Endothelial cell of umbilical vein (primary cell): Measurements from ENCODE around the gene GSE1. TPM values are rescaled to one million over a fixed set of nuclear protein-coding genes. Genes with fewer than 3 reads are reported as not detected.

Source experiments
- BruUV-seq: library from RNA; stranded (reverse); fragments of 400-500 nt; replicated peaks from 2 replicates; lab custom pipeline; 2021; lab: Mats Ljungman, UMichigan
- CTCF ChIA-PET: fragments of 300-600, 350-600 bp; sonication (Branson Sonifier 250); formaldehyde crosslinking; loops from one replicate; lab custom pipeline; 2021; ENCODE audit warnings: antibody characterized with exemption, inconsistent platforms; lab: Charles Lee
- POLR2A ChIA-PET: fragments of 300-600, 350-600 bp; sonication (Branson Sonifier 250); formaldehyde crosslinking; loops from one replicate; lab custom pipeline; 2021; ENCODE audit warnings: antibody characterized with exemption, inconsistent platforms; lab: Charles Lee
- DNase-seq: peaks from one replicate; pipeline ENCODE4 v3.0.0-alpha.2; 2011; ENCODE audit warnings: low read depth, low spot score
- FAIRE-seq: peaks from 2 replicates; lab custom pipeline; 2011; peaks lifted over from hg19 to GRCh38; lab: Jason Lieb, UNC
- H2AFZ ChIP-seq: 2 replicates; pipeline ENCODE4 v1.6.0; 2012; ENCODE audit warnings: low read depth, low read length, control low read depth, inconsistent platforms
- H3K27ac ChIP-seq: 2 replicates; pipeline ENCODE4 v1.5.1; 2011; ENCODE audit warnings: low read depth, mild to moderate bottlenecking, control low read depth, low read length, moderate library complexity; ENCODE audit not compliant: insufficient read depth
- H3K27me3 ChIP-seq, 2 experiments: 2 replicates each; pipeline versions ENCODE4 v1.6.0 to v1.6.1; 2011; ENCODE audit warnings: low read length in 2 of 2, mixed read lengths in 1 of 2; ENCODE audit not compliant: control insufficient read depth in 2 of 2, insufficient read depth in 2 of 2
- H3K36me3 ChIP-seq, 2 experiments: 2 replicates in 1 of 2; 3 replicates in 1 of 2; pipeline ENCODE4 v1.5.1; 2011; ENCODE audit warnings: low read length in 2 of 2, mild to moderate bottlenecking in 1 of 2, moderate library complexity in 1 of 2; ENCODE audit not compliant: control insufficient read depth in 2 of 2, insufficient read depth in 2 of 2; ENCODE audit errors: extremely low read depth in 1 of 2
- H3K4me1 ChIP-seq: 3 replicates; pipeline ENCODE4 v1.5.1; 2011; ENCODE audit warnings: mild to moderate bottlenecking, low read length; ENCODE audit not compliant: control insufficient read depth, insufficient read depth; ENCODE audit errors: extremely low read depth
- H3K4me2 ChIP-seq: 2 replicates; pipeline ENCODE4 v1.6.1; 2011; ENCODE audit warnings: low read length, control low read depth, mixed read lengths; ENCODE audit not compliant: insufficient read depth
- H3K4me3 ChIP-seq, 3 experiments: fragments of 200-600 bp in 1 of 3; sonication (generic), shearing (Covaris generic) in 1 of 3; replicated peaks in 1 of 3; 2 replicates each; pipeline ENCODE4 v1.5.1; 2011 to 2016; ENCODE audit warnings: control low read depth in 3 of 3, low read length in 3 of 3, mild to moderate bottlenecking in 2 of 3, inconsistent platforms in 1 of 3, low read depth in 1 of 3, moderate library complexity in 1 of 3; ENCODE audit not compliant: insufficient read depth in 1 of 3
- H3K79me2 ChIP-seq: 2 replicates; pipeline ENCODE4 v1.6.0; 2012; ENCODE audit warnings: low read length, inconsistent platforms; ENCODE audit not compliant: control insufficient read depth, insufficient read depth
- H3K9ac ChIP-seq: replicated peaks from 2 replicates; pipeline ENCODE3; 2011; ENCODE audit warnings: low read length, control low read depth; ENCODE audit not compliant: insufficient read depth; ENCODE audit errors: extremely low read depth
- H3K9me1 ChIP-seq: replicated peaks from 3 replicates; pipeline ENCODE4 v1.6.0; 2011; ENCODE audit warnings: mild to moderate bottlenecking, low read length; ENCODE audit not compliant: control insufficient read depth, insufficient read depth; ENCODE audit errors: extremely low read depth
- H3K9me3 ChIP-seq: replicated peaks from 2 replicates; pipeline ENCODE4 v1.5.1; 2012; ENCODE audit warnings: low read length, inconsistent platforms; ENCODE audit not compliant: control insufficient read depth, insufficient read depth
- H4K20me1 ChIP-seq: replicated peaks from 2 replicates; pipeline ENCODE3; 2011; ENCODE audit warnings: mild to moderate bottlenecking, low read length; ENCODE audit not compliant: control insufficient read depth, insufficient read depth; ENCODE audit errors: extremely low read depth
- EZH2 ChIP-seq: IDR thresholded peaks from 2 replicates; pipeline ENCODE4 v1.6.1; 2012; ENCODE audit warnings: borderline replicate concordance, low read depth, mild to moderate bottlenecking, moderate library complexity, low read length, inconsistent platforms; ENCODE audit not compliant: severe bottlenecking
- FOS ChIP-seq: IDR thresholded peaks from 2 replicates; pipeline ENCODE4 v1.6.1; 2011; ENCODE audit warnings: mild to moderate bottlenecking, low read length, moderate library complexity, borderline replicate concordance; ENCODE audit not compliant: insufficient read depth
- GATA2 ChIP-seq: IDR thresholded peaks from 2 replicates; pipeline ENCODE4 v1.7.0; 2011; ENCODE audit warnings: low read depth, mild to moderate bottlenecking, moderate library complexity, mixed read lengths, low read length; ENCODE audit not compliant: insufficient read length, insufficient read depth
- JUN ChIP-seq: IDR thresholded peaks from 2 replicates; pipeline ENCODE4 v1.6.1; 2011; ENCODE audit warnings: borderline replicate concordance, low read depth; ENCODE audit not compliant: insufficient read length, insufficient read depth
- MYC ChIP-seq: IDR thresholded peaks from one replicate; pipeline ENCODE4 v1.6.1; 2011; ENCODE audit warnings: mild to moderate bottlenecking, low read depth, low read length
- POLR2A ChIP-seq: IDR thresholded peaks from 2 replicates; pipeline ENCODE4 v1.6.1; 2012; ENCODE audit warnings: low read depth, mild to moderate bottlenecking, control low read depth, low read length
- POLR2AphosphoS5 ChIP-seq: IDR thresholded peaks from 2 replicates; pipeline ENCODE4 v1.6.1; 2012; ENCODE audit warnings: low read depth, mild to moderate bottlenecking, control low read depth, low read length, moderate library complexity; ENCODE audit not compliant: insufficient read depth
- dilution Hi-C: fragments of 300-500 bp; cut with MboI; formaldehyde crosslinking; loops from one replicate; pipeline ENCODE4 v1.15.0; 2019; ENCODE audit warnings: low sequenced_read_pairs; ENCODE audit not compliant: extremely low pct_ligation_motif_present
- intact Hi-C: fragments of 100-400 bp; cut with micrococcal nuclease; formaldehyde crosslinking; loops from one replicate; pipeline ENCODE4 v1.10.0; 2022
- polyA plus RNA-seq, 4 experiments: library from polyadenylated mRNA; depleted of rRNA in 3 of 4; stranded (reverse) in 3 of 4; unstranded in 1 of 4; fragments of >200 nt; gene quantifications; 2 replicates each; pipeline versions ENCODE4 v1.2.1 to v1.2.3, GENCODE V29; 2011 to 2012; ENCODE audit warnings: missing spikeins in 1 of 4
- total RNA-seq: library from RNA; stranded (reverse); gene quantifications from 2 replicates; pipeline ENCODE4 v1.2.3, GENCODE V29; 2021
- TF ChIP-seq, protein P1 (sequence below), 2 donors: IDR thresholded peaks; 1 replicate in 1 of 2; 2 replicates in 1 of 2; pipeline ENCODE4 v1.5.1; 2011; ENCODE audit warnings: low read length in 2 of 2, mild to moderate bottlenecking in 2 of 2, moderate library complexity in 2 of 2, control low read depth in 1 of 2, inconsistent platforms in 1 of 2, low read depth in 1 of 2; ENCODE audit not compliant: insufficient read depth in 1 of 2; ENCODE audit errors: extremely low read depth in 1 of 2
- TF ChIP-seq, protein P2 (sequence below): IDR thresholded peaks from 2 replicates; pipeline ENCODE4 v1.6.1; 2011; ENCODE audit not compliant: insufficient read depth, insufficient read length

Gene GSE1
- total and polyA plus RNA-seq, 2 donors (not counting 3 experiments of a cell fraction or from before 2014, with no cell fraction given): 4.2 to 18.3 TPM

DNA sequence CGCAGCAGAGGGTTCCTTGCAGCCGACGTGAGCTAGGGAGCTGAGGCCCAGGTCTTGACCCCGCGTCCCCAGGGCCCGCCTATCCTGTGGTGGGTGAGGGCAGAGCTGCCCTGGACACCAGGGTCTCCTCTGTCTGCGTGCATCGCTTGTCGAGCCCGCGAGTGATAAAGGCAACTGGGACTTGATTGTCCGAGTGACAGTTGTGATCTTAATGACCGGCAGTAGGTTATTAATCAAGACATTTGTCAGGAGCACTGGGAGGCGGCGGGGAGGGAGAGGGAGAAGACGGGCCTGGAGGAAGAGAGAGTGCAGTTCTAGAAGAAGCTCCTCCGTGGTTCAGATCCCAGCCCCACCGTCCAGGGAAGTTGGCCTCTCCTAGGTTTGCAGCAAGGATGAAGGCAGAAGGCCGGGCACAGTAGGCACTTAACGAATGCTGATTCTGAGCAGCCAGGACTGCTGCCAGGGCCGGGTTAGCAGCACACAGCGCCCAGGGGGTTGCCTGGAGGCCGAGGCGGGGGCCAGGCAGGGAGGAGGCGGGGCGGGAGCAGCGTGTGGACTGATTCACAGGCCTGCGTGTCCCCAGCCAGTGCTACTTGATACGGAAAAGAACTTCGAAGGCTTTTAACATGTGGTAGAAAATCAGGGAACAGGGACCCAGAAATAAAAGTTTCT lies 11.3 kb upstream of the GSE1 start:
- CTCF ChIA-PET: interaction anchor here (1.0 to 1.1 kb wide), 2 partner anchors 8 to 14 kb away, joined by 3 read pairs; no protein-coding TSS in a partner anchor
- H3K27ac ChIP-seq: no peak overlapping the region

More for the DNA sequence above, 11.3 kb upstream of the GSE1 start:
- Histone ChIP-seq H3K9me1 (no peaks in the 10 kb centered on the region), H3K9me3 (no peaks in the 10 kb centered on the region), H4K20me1 (no peaks in the 10 kb centered on the region), H3K27me3 (no peaks in the 10 kb centered on the region), H3K9ac (no peak overlapping the region), H3K4me1 (no peaks in the 10 kb centered on the region), H3K36me3 (no peaks in the 10 kb centered on the region), H3K4me2 (no peak overlapping the region), H3K4me3 (no peak overlapping the region), H2AFZ (no peak overlapping the region), H3K79me2 (no peaks in the 10 kb centered on the region)
- dilution Hi-C loops: no loop called here
- BruUV-seq: no TSS peak
- intact Hi-C loops: no loop called here
- FAIRE-seq (no peak), DNase-seq (no peak)
- POLR2A ChIA-PET: no interaction called here
- TF ChIP-seq GATA2: no peak
- no peak for TF ChIP-seq EZH2
- TF ChIP-seq, protein P1, sequence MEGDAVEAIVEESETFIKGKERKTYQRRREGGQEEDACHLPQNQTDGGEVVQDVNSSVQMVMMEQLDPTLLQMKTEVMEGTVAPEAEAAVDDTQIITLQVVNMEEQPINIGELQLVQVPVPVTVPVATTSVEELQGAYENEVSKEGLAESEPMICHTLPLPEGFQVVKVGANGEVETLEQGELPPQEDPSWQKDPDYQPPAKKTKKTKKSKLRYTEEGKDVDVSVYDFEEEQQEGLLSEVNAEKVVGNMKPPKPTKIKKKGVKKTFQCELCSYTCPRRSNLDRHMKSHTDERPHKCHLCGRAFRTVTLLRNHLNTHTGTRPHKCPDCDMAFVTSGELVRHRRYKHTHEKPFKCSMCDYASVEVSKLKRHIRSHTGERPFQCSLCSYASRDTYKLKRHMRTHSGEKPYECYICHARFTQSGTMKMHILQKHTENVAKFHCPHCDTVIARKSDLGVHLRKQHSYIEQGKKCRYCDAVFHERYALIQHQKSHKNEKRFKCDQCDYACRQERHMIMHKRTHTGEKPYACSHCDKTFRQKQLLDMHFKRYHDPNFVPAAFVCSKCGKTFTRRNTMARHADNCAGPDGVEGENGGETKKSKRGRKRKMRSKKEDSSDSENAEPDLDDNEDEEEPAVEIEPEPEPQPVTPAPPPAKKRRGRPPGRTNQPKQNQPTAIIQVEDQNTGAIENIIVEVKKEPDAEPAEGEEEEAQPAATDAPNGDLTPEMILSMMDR (IDR thresholded peaks at IDR 0.05; ENCODE audit: extremely low read depth in 1 of 2, insufficient read depth in 1 of 2, low read depth in 1 of 2, low read length in 2 of 2): no peak
- no peak for TF ChIP-seq FOS
- no peak for TF ChIP-seq POLR2AphosphoS5
- TF ChIP-seq MYC: no peak
- TF ChIP-seq, protein P2, sequence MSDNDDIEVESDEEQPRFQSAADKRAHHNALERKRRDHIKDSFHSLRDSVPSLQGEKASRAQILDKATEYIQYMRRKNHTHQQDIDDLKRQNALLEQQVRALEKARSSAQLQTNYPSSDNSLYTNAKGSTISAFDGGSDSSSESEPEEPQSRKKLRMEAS: no peak
- TF ChIP-seq JUN: no peak
- TF ChIP-seq POLR2A: no peak
